Neural cell (in vitro differentiated cells): ENCODE measurements around the gene ACOT13.

Experiments used
- CTCF ChIP-seq: fragments of 450-650 bp; IDR thresholded peaks from 2 replicates; pipeline ENCODE4 v1.5.1; 2014; ENCODE audit warnings: antibody characterized with exemption, mild to moderate bottlenecking, moderate library complexity; ENCODE audit not compliant: poor library complexity, severe bottlenecking
- EP300 ChIP-seq: fragments of 450-650 bp; conservative IDR thresholded peaks from 2 replicates; pipeline ENCODE4 v1.6.1; 2014; ENCODE audit warnings: antibody characterized with exemption, mild to moderate bottlenecking, moderate library complexity; ENCODE audit not compliant: poor library complexity, severe bottlenecking
- EZH2 ChIP-seq: fragments of 200-600, 300-800 bp; shearing (Covaris generic), sonication (generic); IDR thresholded peaks from 2 replicates; pipeline ENCODE4 v1.6.1; 2014; ENCODE audit warnings: antibody characterized with exemption, low read length, borderline replicate concordance, mild to moderate bottlenecking; ENCODE audit not compliant: insufficient read depth, poor library complexity, severe bottlenecking
- POLR2AphosphoS5 ChIP-seq: IDR thresholded peaks from 2 replicates; pipeline ENCODE4 v1.6.1; 2012
- REST ChIP-seq: IDR thresholded peaks from 2 replicates; pipeline ENCODE4 v1.6.1; 2012; ENCODE audit warnings: borderline replicate concordance

- TF ChIP-seq CTCF: no peak
- no peak for TF ChIP-seq POLR2AphosphoS5
- no peak for TF ChIP-seq EZH2
- no peak for TF ChIP-seq REST
- TF ChIP-seq EP300: no peak
Measured at GRCh38 chr6:24663189-24663588, 3.7 kb upstream of the ACOT13 start.
